Upper lobe of left lung (tissue), 6 donors: ENCODE measurements around the gene B4GALNT4. TPM values are rescaled to one million over a fixed set of nuclear protein-coding genes. Genes with fewer than 3 reads are reported as not detected.
"Not testable (repeated sequence)": the region's sequence is repeated elsewhere in the genome, so short reads cannot be mapped to it uniquely, and the experiment has no call there.

Experiments used
- ATAC-seq, 2 donors: fragments of 200-7000 bp; cut with Tn5 transposase; one replicate each; pipeline ENCODE4 v1.9.1; 2022; ENCODE audit warnings: mild to moderate bottlenecking in 2 of 2, moderate library complexity in 2 of 2; ENCODE audit not compliant: low FRiP score in 2 of 2
- DNase-seq, 2 donors: peaks; one replicate each; pipeline ENCODE4 v3.0.0-alpha.2; 2019 to 2020
- H3K27ac ChIP-seq, 4 donors: fragments of 200-600 bp; sonication (generic); one replicate each; pipeline ENCODE4 v1.5.1; 2016 to 2019
- H3K27me3 ChIP-seq, 4 donors: fragments of 200-600 bp; sonication (generic); one replicate each; pipeline ENCODE4 v1.5.1; 2017 to 2019
- H3K36me3 ChIP-seq, 4 donors: fragments of 200-600 bp; sonication (generic); one replicate each; pipeline ENCODE4 v1.5.1; 2016 to 2019
- H3K4me1 ChIP-seq, 4 donors: fragments of 200-600 bp; sonication (generic); one replicate each; pipeline ENCODE4 v1.5.1; 2018 to 2019
- H3K4me3 ChIP-seq, 4 donors: fragments of 200-600 bp; sonication (generic); one replicate each; pipeline ENCODE4 v1.5.1; 2017 to 2019; ENCODE audit warnings: mild to moderate bottlenecking in 2 of 4, moderate library complexity in 1 of 4
- H3K9me3 ChIP-seq, 4 donors: fragments of 200-600 bp; sonication (generic); one replicate each; pipeline ENCODE4 v1.5.1; 2018 to 2019
- EP300 ChIP-seq, 4 donors: sonication (generic); formaldehyde crosslinking; IDR thresholded peaks; one replicate each; pipeline ENCODE4 v1.5.1; 2017; ENCODE audit warnings: antibody characterized with exemption in 4 of 4, control low read depth in 2 of 4
- POLR2A ChIP-seq, 4 donors: fragments of 450-650 bp; IDR thresholded peaks; one replicate each; pipeline ENCODE4 v1.5.1; 2016 to 2017; ENCODE audit warnings: antibody characterized with exemption in 4 of 4, mild to moderate bottlenecking in 2 of 4
- POLR2AphosphoS5 ChIP-seq, 2 donors: sonication (generic); formaldehyde crosslinking; IDR thresholded peaks; one replicate each; pipeline ENCODE4 v1.5.1; 2017; ENCODE audit warnings: antibody characterized with exemption in 2 of 2
- WGBS, 2 donors: methylation state at CpG; one replicate each; pipeline ENCODE4 v1.1.5; 2017 to 2018; 5-methylcytosine and 5-hydroxymethylcytosine counted together
- total RNA-seq, 6 donors: library from RNA; depleted of rRNA in 4 of 6; stranded (reverse); fragments of >200 nt in 4 of 6; gene quantifications; one replicate each; pipeline versions ENCODE4 v1.1.0 to v1.2.1, GENCODE V29; 2016 to 2021
- TF ChIP-seq, protein P1 (sequence below), 6 experiments: fragments of 450-650 bp in 4 of 6; fragments of 200-600 bp in 2 of 6; sonication (generic) in 2 of 6; IDR thresholded peaks; one replicate each; pipeline ENCODE4 v1.5.1; 2016 to 2019; ENCODE audit warnings: antibody characterized with exemption in 6 of 6
- donor health status: DM: no; HTN: no; CAD: no; lungs with moderate emphysema.
- donor health status: DM: no; HTN: yes; CAD: no; lungs with severe emphysema.

B4GALNT4 gene
- total RNA-seq, 6 donors from 2014 or later = 0.23 to 2.1 (median 0.54) TPM; not detected in 1

DNA sequence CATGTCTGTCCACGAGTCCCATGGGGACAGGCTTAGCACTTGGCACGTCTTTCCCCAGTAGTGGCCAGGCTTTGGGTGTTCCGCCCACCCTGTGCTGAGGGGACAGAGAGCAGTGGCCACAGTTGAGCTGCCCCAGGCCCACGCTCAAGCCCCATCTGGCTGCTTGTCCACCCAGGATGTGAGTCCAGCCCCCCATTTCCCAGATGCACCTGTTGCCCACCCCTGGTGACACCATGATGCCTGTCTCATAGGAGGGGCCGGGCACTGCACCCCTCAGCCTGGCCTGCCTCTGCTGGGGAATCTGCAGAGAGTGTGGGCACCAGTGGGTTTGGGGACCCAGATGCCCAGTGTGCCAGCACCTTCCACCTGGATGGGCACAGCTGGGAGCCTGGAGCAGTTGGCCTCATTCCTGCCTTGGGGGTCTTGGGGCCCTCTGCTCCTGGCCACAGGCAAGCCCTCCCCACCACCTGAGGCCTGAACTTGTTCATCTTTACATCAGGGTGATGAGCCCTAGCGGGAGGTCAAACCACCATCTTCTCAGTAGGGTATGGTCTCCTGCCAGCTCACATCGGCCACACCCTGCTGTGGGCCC, 39.8 kb downstream of the B4GALNT4 start:
- Histone ChIP-seq H3K4me3 (no peak overlapping the region), H3K27ac (no peak overlapping the region), H3K27me3 (no peaks in the 10 kb centered on the region), H3K4me1 (peaks cover 26 to 41% (median 30%) of the 10 kb centered on the region in 4 donors), H3K9me3 (no peaks in the 10 kb centered on the region), H3K36me3 (peaks cover 0 to 8% (median 1%) of the 10 kb centered on the region in 4 donors)
- TF ChIP-seq, protein P1, sequence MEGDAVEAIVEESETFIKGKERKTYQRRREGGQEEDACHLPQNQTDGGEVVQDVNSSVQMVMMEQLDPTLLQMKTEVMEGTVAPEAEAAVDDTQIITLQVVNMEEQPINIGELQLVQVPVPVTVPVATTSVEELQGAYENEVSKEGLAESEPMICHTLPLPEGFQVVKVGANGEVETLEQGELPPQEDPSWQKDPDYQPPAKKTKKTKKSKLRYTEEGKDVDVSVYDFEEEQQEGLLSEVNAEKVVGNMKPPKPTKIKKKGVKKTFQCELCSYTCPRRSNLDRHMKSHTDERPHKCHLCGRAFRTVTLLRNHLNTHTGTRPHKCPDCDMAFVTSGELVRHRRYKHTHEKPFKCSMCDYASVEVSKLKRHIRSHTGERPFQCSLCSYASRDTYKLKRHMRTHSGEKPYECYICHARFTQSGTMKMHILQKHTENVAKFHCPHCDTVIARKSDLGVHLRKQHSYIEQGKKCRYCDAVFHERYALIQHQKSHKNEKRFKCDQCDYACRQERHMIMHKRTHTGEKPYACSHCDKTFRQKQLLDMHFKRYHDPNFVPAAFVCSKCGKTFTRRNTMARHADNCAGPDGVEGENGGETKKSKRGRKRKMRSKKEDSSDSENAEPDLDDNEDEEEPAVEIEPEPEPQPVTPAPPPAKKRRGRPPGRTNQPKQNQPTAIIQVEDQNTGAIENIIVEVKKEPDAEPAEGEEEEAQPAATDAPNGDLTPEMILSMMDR (IDR thresholded peaks at IDR 0.05) = no peak
- TF ChIP-seq EP300 (IDR thresholded peaks at IDR 0.05) (no peak), POLR2AphosphoS5 (IDR thresholded peaks at IDR 0.05) (no peak), POLR2A (IDR thresholded peaks at IDR 0.05) (no peak)
- ATAC-seq (no peak), DNase-seq (peak in 1 of 2 donors; percentile 47)
- WGBS, 2 donors = 73 to 100% methylated on average over 1 to 6 of the region's 7 CpGs

DNA sequence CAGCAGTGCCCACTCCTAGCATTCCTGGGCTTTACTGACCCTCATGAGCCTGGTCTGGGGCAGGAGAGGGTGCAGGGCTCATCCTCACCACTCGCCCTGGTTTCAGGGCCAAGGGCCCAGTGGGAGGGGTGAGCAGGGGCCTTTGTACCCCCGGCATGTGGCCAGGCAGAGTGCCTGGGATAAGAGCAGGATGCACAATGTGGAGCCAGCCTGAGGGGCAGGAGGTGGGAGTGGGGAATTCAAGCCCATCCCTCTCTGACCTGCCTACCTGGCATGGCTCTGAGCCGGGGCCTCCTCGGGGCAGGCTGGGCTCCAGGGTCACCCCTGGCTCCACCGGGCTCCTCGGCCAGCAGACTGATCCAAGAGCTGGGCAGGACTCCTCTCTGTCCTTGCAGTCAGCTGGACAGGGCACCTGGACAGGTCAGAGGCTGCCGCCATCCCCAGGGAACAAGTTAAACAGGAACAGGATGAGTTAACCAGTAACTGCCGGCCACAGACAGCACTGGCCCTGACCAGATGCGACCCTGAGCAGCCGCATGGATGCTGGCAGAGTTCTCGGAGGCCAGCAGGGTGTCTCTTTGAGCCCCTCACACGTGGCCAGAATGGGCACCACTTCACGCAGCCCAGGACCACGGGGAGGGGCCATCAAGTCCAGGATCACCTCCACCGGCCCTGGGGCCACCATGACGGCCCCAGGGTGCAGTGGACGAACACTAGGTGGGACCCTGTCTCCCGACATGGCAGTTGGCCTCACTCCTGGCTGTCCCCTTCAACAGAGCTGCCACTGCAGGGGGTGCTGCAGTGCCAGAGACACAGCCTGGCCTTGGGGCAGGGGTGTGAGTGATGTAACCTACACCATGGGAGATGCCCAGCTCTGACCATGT, 40.5 kb downstream of the B4GALNT4 start:
- H3K36me3 ChIP-seq = peaks cover 0 to 1% (median 0%) of the 10 kb centered on the region in 4 donors
- no peak for TF ChIP-seq POLR2AphosphoS5 (IDR thresholded peaks at IDR 0.05)
- TF ChIP-seq, protein P1 (IDR thresholded peaks at IDR 0.05) = no peak
- TF ChIP-seq EP300 (IDR thresholded peaks at IDR 0.05) = no peak
- TF ChIP-seq POLR2A (IDR thresholded peaks at IDR 0.05) = no peak
- H3K9me3 ChIP-seq = no peaks in the 10 kb centered on the region
- H3K4me1 ChIP-seq = peaks cover 32 to 48% (median 36%) of the 10 kb centered on the region in 4 donors
- H3K27ac ChIP-seq = no peak overlapping the region
- no peaks in the 10 kb centered on the region for H3K27me3 ChIP-seq
- ATAC-seq = no peak
- DNase-seq = peak in 1 of 2 donors; percentile 69
- WGBS, 2 donors = 77 to 87% methylated on average over 6 to 17 of the region's 18 CpGs
- no peak overlapping the region for H3K4me3 ChIP-seq

DNA sequence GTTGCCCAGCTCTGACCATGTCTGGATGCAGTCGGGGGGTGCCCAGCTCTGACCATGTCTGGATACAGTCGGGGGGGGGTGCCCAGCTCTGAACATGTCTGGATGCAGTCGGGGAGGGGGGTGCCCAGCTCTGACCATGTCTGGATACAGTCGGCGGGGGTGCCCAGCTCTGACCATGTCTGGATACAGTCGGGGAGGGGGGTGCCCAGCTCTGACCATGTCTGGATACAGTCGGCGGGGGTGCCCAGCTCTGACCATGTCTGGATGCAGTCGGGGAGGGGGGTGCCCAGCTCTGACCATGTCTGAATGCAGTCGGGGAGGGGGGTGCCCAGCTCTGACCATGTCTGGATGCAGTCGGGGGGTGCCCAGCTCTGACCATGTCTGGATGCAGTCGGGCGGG, 41.4 kb downstream of the B4GALNT4 start:
- H3K27ac ChIP-seq, H3K27me3 ChIP-seq, H3K9me3 ChIP-seq, H3K36me3 ChIP-seq, H3K4me3 ChIP-seq, ATAC-seq: not testable (repeated sequence)
- peaks cover 41 to 55% (median 42%) of the 10 kb centered on the region in 4 donors for H3K4me1 ChIP-seq
- peak in 1 of 2 donors; percentile 17 for DNase-seq
- no CpG with 5 or more reads among the region's 13 CpGs for WGBS, 2 donors

DNA sequence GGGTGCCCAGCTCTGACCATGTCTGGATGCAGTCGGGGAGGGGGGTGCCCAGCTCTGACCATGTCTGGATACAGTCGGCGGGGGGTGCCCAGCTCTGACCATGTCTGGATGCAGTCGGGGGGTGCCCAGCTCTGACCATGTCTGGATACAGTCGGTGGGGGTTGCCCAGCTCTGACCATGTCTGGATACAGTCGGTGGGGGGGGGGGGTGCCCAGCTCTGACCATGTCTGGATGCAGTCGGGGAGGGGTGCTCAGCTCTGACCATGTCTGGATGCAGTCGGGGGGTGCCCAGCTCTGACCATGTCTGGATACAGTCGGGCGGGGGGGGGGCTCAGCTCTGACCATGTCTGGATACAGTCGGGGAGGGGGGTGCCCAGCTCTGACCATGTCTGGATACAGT, 42.2 kb downstream of the B4GALNT4 start:
- H3K4me1 ChIP-seq = peaks cover 41 to 55% (median 43%) of the 10 kb centered on the region in 4 donors
- DNase-seq = peak; percentile 12 to 34

DNA sequence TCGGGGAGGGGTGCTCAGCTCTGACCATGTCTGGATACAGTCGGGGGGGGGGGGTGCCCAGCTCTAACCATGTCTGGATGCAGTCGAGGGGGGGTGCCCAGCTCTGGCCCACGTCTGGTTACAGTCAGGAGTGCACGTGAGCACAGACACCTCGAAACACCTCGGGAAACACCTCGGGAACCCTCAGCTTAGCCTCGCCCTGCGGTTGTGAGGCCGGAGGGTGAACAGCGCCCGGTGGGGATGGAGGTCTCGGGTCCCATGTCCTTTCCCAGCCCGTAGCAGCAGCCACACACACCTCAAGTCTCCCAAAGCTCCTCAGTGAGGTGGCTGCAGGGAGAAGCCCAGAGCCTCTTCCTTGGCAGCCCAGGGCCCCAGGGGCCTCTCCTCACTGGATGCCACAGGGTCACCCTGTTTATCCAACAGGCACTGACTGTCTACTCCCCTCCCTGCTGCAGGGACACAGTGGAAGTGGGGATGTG, 43.4 kb downstream of the B4GALNT4 start:
- no peaks in the 10 kb centered on the region for H3K36me3 ChIP-seq
- ATAC-seq (no peak), DNase-seq (peak in 1 of 2 donors; percentile 57)
- H3K4me1 ChIP-seq = peaks cover 35 to 58% (median 42%) of the 10 kb centered on the region in 4 donors
- TF ChIP-seq, protein P1 (IDR thresholded peaks at IDR 0.05) = no peak
- TF ChIP-seq EP300 (IDR thresholded peaks at IDR 0.05) (no peak), POLR2A (IDR thresholded peaks at IDR 0.05) (no peak), POLR2AphosphoS5 (IDR thresholded peaks at IDR 0.05) (no peak)
- H3K9me3 ChIP-seq = no peaks in the 10 kb centered on the region
- no peaks in the 10 kb centered on the region for H3K27me3 ChIP-seq
- 63% methylated on average over 14 of the region's 15 CpGs; no CpG with 5 or more reads in 1 of the 2 donors for WGBS, 2 donors
- peak overlapping the region in 1 of 4 donors; percentile 45 for H3K27ac ChIP-seq
- H3K4me3 ChIP-seq = peak overlapping the region in 1 of 4 donors; percentile 90

More for the DNA sequence above, 42.2 kb downstream of the B4GALNT4 start:
- H3K4me3 ChIP-seq, ATAC-seq, H3K9me3 ChIP-seq, H3K27me3 ChIP-seq, H3K36me3 ChIP-seq, H3K27ac ChIP-seq: not testable (repeated sequence)
- no CpG with 5 or more reads among the region's 11 CpGs for WGBS, 2 donors
